Measurements from ENCODE around the gene TPT1.
"Not testable (repeated sequence)": the region's sequence is repeated elsewhere in the genome, so short reads cannot be mapped to it uniquely, and the experiment has no call there.

Gene TPT1

GRCh38 chr13:45300190-45300985 is 40.6 kb downstream of the TPT1 start:
- Histone ChIP-seq H3K4me2 (no peak overlapping the region), H3K4me3 (IDR thresholded peaks at IDR 0.05; ENCODE audit: insufficient read depth, low read depth, low read length) (no peak overlapping the region), H3K27ac (no peak overlapping the region), H3K27me3 (ENCODE audit: insufficient read depth, low read depth) (no peaks in the 10 kb centered on the region), H4K20me1 (ENCODE audit: insufficient read depth) (no peaks in the 10 kb centered on the region), H3K79me2 (ENCODE audit: insufficient read depth, low read depth) (no peaks in the 10 kb centered on the region), H3K4me1 (ENCODE audit: low read depth, poor library complexity, severe bottlenecking) (no peaks in the 10 kb centered on the region), H3K9ac (no peak overlapping the region), H2AFZ (ENCODE audit: low read depth) (no peak overlapping the region), H3K36me3 (ENCODE audit: insufficient read depth) (no peaks in the 10 kb centered on the region)
- TF ChIP-seq CTCF (conservative IDR thresholded peaks at IDR 0.05; ENCODE audit: low read depth, low read length) = no peak

GRCh38 chr13:45299194-45299593 is 41.8 kb downstream of the TPT1 start:
- Histone ChIP-seq H2AFZ (ENCODE audit: low read depth) (no peak overlapping the region), H3K36me3 (ENCODE audit: insufficient read depth) (no peaks in the 10 kb centered on the region), H3K4me1 (ENCODE audit: low read depth, poor library complexity, severe bottlenecking) (peaks cover 3% of the 10 kb centered on the region), H3K9ac (no peak overlapping the region), H3K79me2 (ENCODE audit: insufficient read depth, low read depth) (no peaks in the 10 kb centered on the region), H4K20me1 (ENCODE audit: insufficient read depth) (no peaks in the 10 kb centered on the region), H3K4me3 (IDR thresholded peaks at IDR 0.05; ENCODE audit: insufficient read depth, low read depth, low read length) (no peak overlapping the region), H3K27ac (no peak overlapping the region), H3K4me2 (no peak overlapping the region), H3K27me3 (ENCODE audit: insufficient read depth, low read depth) (no peaks in the 10 kb centered on the region)
- TF ChIP-seq CTCF (conservative IDR thresholded peaks at IDR 0.05; ENCODE audit: low read depth, low read length) = no peak

GRCh38 chr13:45298550-45298949 is 42.4 kb downstream of the TPT1 start:
- H3K79me2 ChIP-seq (ENCODE audit: insufficient read depth, low read depth); H3K9ac ChIP-seq; H3K36me3 ChIP-seq (ENCODE audit: insufficient read depth): not testable (repeated sequence)

GRCh38 chr13:45298206-45298505 is 42.8 kb downstream of the TPT1 start:
- Histone ChIP-seq H3K36me3 (ENCODE audit: insufficient read depth) (no peaks in the 10 kb centered on the region), H3K9ac (no peak overlapping the region), H2AFZ (ENCODE audit: low read depth) (no peak overlapping the region), H3K4me2 (no peak overlapping the region), H3K79me2 (ENCODE audit: insufficient read depth, low read depth) (no peaks in the 10 kb centered on the region), H4K20me1 (ENCODE audit: insufficient read depth) (no peaks in the 10 kb centered on the region), H3K27ac (no peak overlapping the region), H3K27me3 (ENCODE audit: insufficient read depth, low read depth) (no peaks in the 10 kb centered on the region), H3K4me1 (ENCODE audit: low read depth, poor library complexity, severe bottlenecking) (peaks cover 3% of the 10 kb centered on the region), H3K4me3 (IDR thresholded peaks at IDR 0.05; ENCODE audit: insufficient read depth, low read depth, low read length) (no peak overlapping the region)
- TF ChIP-seq CTCF (conservative IDR thresholded peaks at IDR 0.05; ENCODE audit: low read depth, low read length) = no peak

More at GRCh38 chr13:45298550-45298949, 42.4 kb downstream of the TPT1 start:
- not testable (repeated sequence) for H3K27ac ChIP-seq; H3K4me2 ChIP-seq; H3K4me3 ChIP-seq (IDR thresholded peaks at IDR 0.05; ENCODE audit: insufficient read depth, low read depth, low read length); H4K20me1 ChIP-seq (ENCODE audit: insufficient read depth); H3K4me1 ChIP-seq (ENCODE audit: low read depth, poor library complexity, severe bottlenecking); H2AFZ ChIP-seq (ENCODE audit: low read depth); H3K27me3 ChIP-seq (ENCODE audit: insufficient read depth, low read depth)

- H3K27ac ChIP-seq = no peak overlapping the region
- peaks cover 3% of the 10 kb centered on the region for H3K4me1 ChIP-seq (ENCODE audit: low read depth, poor library complexity, severe bottlenecking)
- no peaks in the 10 kb centered on the region for H3K27me3 ChIP-seq (ENCODE audit: insufficient read depth, low read depth)
- H3K4me3 ChIP-seq (IDR thresholded peaks at IDR 0.05; ENCODE audit: insufficient read depth, low read depth, low read length) = no peak overlapping the region
- H4K20me1 ChIP-seq (ENCODE audit: insufficient read depth) = no peaks in the 10 kb centered on the region
- no peak for TF ChIP-seq CTCF (conservative IDR thresholded peaks at IDR 0.05; ENCODE audit: low read depth, low read length)
- no peak overlapping the region for H2AFZ ChIP-seq (ENCODE audit: low read depth)
- H3K4me2 ChIP-seq = no peak overlapping the region
- H3K36me3 ChIP-seq (ENCODE audit: insufficient read depth) = no peaks in the 10 kb centered on the region
- H3K9ac ChIP-seq = no peak overlapping the region
- H3K79me2 ChIP-seq (ENCODE audit: insufficient read depth, low read depth) = no peaks in the 10 kb centered on the region
Observed at GRCh38 chr13:45297456-45298205, 43.4 kb downstream of the TPT1 start.
